Measurements from ENCODE around the gene GIMAP8.
"Not testable (repeated sequence)": the region's sequence is repeated elsewhere in the genome, so short reads cannot be mapped to it uniquely, and the experiment has no call there.

The GIMAP8 gene

DNA sequence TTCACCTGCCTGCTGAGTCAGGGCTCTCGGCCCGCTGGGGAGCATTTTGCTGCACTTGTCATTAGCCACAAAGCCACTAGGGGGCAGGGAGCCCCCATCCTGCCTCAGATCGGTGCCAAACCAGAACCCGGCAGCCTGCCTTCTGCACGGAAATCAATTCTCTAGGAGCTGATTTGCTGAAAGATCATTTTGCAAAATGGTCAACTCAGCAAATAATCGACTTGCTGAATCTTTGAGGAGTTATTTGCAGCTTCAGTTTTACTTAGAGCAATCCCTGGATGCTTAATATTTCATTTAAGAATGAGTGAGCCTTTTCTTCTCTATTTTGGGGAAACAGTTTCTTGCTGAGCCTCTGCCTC, 1.7 kb upstream of the GIMAP8 start:
- TF ChIP-seq, protein P1, sequence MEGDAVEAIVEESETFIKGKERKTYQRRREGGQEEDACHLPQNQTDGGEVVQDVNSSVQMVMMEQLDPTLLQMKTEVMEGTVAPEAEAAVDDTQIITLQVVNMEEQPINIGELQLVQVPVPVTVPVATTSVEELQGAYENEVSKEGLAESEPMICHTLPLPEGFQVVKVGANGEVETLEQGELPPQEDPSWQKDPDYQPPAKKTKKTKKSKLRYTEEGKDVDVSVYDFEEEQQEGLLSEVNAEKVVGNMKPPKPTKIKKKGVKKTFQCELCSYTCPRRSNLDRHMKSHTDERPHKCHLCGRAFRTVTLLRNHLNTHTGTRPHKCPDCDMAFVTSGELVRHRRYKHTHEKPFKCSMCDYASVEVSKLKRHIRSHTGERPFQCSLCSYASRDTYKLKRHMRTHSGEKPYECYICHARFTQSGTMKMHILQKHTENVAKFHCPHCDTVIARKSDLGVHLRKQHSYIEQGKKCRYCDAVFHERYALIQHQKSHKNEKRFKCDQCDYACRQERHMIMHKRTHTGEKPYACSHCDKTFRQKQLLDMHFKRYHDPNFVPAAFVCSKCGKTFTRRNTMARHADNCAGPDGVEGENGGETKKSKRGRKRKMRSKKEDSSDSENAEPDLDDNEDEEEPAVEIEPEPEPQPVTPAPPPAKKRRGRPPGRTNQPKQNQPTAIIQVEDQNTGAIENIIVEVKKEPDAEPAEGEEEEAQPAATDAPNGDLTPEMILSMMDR (IDR thresholded peaks at IDR 0.05), result peak; percentile 93
- TF ChIP-seq ZFX (IDR thresholded peaks at IDR 0.05; ENCODE audit: borderline replicate concordance), result no peak
- no peak overlapping the region for H3K27ac ChIP-seq

DNA sequence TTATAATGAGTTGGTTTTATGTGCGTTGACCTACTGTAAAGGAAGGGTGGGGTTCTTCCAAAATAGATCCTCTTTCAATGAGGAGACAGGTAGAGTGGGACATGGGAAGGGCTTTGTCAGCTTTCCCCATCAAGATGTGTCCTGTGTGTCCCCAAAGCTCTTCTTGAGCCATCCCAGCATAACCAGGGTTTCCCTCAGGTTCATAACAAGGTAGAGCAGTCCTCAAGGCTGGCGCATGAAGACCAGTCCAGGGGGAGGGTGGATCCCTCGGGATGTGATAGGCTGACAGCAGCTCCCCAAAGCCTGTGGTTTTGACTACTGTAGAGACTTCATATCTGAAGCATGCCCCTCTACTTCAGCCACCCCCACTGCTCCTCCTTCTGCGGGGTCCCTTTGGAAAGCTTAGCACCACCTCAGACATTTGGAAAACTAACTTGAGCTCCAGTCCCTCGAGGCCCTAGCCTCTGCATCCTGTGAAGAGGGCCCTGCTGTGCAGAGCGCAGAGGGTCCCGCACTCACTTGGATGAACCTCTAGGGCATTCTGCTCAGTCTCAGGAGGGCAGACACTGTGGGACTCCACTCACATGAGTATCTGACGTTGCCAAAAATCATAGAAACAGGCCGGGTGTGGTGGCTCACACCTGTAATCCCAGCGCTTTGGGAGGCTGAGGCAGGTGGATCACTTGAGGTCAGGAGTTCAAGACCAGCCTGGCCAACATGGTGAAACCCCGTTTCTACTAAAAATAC, 1.1 kb upstream of the GIMAP8 start:
- H3K27ac ChIP-seq, result no peak overlapping the region
- no peak for TF ChIP-seq ZFX (IDR thresholded peaks at IDR 0.05; ENCODE audit: borderline replicate concordance)

DNA sequence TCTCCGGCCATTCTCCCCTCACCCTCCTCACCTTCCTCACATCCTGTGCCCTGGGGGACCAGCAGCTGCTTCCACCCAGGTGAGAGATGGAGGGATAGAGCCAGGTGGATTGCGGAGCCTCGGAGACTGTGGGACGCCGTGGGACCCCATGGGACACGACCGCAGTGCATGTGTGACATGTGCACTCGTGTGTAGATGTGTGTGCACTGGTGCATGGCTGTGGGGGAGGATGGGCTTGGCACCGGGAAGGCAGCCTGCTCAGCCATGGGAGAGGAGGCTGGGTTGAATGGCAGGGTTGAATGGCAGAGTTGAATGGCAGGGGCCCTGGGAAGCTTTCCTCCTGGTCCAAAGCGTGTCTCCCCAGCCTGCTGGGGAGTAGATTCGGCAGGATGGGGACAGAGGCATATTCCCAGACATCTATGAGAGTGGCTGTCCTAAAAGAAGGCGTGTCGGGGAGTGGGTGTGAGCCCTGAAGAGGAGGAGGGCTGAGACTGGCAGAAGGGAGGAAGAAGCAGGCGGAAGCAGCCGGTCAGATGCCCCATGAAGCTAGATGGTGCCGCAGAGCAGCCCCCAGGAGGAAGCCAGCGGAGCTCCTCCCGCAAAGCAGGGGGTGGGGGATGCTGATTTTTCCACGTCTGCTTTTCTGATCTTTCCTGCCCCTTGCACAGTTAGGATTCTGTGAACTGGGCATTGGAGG, 815 bp downstream of the GIMAP8 start:
- H3K27ac ChIP-seq, result no peak overlapping the region
- no peak for TF ChIP-seq ZFX (IDR thresholded peaks at IDR 0.05; ENCODE audit: borderline replicate concordance)
- TF ChIP-seq, protein P1 (IDR thresholded peaks at IDR 0.05), result no peak

DNA sequence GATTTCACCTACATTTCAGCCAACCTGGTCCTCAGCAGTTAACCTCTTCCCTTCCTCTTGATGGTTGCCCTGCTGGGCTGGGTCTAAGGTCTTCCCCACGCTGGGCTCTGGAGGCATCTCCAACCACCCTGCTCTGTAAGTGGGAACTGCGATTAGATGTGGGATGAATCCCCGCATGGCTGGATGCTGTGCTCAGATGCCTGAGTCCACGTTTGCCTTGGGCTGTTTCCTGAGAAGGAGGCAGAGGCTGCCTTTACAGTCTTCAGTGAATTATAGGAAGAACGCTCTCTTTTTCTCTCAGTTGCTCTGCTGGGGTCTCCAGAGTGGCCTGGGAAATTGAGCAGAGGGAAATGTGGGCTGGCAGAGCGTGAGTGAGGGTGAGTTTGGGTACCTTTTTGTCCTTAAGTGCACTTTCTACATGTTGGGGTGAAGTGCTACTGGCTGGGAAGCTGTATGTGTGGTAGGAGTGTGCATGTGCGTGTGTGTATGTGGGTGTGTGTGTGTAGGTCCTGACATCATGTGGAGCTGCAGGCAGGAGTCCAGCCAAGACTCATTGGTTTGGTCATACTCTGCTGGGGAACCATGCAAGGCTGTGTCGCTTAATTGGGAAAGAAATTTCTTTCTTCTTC, 1.5 kb downstream of the GIMAP8 start:
- no peak overlapping the region for H3K27ac ChIP-seq
- TF ChIP-seq ZFX (IDR thresholded peaks at IDR 0.05; ENCODE audit: borderline replicate concordance), result no peak
- TF ChIP-seq, protein P1 (IDR thresholded peaks at IDR 0.05), result no peak

DNA sequence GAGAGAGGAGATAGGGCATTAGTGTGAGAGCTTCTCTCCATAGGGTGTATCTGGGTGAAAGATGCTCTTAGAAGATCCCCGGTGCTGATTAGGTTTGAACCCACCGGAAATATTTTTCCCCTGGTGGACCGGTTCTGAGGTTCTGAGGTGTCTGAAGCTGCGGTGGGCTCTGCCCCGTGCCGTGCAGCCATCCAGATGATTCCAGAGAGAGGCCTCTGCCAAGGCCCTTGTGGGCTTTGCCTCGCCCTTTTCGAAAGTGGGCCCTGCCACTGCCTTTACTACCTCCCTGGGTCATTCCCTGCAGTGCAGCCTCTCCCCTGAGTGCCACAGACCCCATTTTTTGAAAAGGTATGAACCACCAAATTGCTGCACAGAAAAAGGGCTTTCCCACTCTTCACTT, 2.8 kb downstream of the GIMAP8 start:
- TF ChIP-seq, protein P1 (IDR thresholded peaks at IDR 0.05), result no peak
- TF ChIP-seq ZFX (IDR thresholded peaks at IDR 0.05; ENCODE audit: borderline replicate concordance), result no peak
- no peak overlapping the region for H3K27ac ChIP-seq

DNA sequence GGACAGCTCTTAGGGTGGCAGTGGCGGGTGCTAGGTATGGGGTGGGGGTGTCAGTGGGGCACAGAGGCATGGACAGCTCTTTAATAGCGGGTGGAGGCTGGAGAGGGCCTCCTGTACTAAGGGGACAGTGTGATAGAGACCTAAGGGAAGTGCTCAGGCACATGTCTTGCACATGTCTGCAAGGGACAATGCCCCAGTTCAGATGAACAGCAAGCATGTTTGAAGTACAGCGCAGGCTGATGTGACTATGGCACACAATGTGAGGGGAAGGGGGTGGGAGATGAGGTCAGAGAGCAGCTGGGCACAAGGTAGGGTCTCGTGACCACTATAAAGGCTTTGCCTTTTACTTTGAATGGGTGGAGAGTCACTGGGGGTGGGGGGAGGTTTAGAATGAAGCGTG, 3.5 kb downstream of the GIMAP8 start:
- TF ChIP-seq ZFX (IDR thresholded peaks at IDR 0.05; ENCODE audit: borderline replicate concordance), result no peak
- TF ChIP-seq, protein P1 (IDR thresholded peaks at IDR 0.05), result no peak
- no peak overlapping the region for H3K27ac ChIP-seq

DNA sequence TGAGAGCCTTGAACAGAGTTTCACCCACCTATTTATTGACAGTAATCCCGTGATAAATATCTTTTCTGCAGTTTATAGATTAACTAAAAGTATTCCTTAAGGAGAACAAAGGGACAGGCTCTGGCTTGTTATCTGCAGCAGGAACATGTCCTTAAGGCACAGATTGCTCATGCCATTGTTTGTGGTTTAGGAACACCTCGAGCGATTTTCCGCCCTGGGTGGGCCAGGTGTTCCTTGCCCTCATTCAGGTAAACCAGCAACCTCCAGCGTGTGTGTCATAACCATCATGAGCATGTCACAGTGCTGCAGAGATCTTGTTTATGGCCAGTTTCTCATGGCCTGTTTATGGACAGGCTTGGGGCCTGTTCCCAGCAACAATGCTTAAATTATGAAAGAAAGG, 6.6 kb downstream of the GIMAP8 start:
- not testable (repeated sequence) for H3K27ac ChIP-seq

DNA sequence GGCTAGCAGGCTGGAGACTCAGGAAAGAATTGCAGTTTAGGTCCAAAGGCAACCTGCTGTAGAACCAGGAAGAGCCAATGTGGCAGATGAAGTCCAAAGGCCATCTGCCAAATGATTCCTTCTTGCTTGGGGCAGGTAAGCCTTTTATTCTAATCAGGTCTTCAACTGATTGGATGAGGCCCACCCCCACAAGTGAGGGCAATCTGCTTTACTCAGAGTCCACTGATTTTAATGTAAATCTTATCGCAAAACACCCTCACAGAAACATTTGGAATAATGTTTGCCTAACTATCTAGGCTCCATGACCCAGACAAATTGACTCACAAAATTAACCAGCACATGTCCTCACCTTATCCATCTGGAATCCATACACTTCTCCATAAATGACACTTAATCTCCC, 7.8 kb downstream of the GIMAP8 start:
- no peak overlapping the region for H3K27ac ChIP-seq
- TF ChIP-seq ZFX (IDR thresholded peaks at IDR 0.05; ENCODE audit: borderline replicate concordance), result no peak
- TF ChIP-seq, protein P1 (IDR thresholded peaks at IDR 0.05), result no peak

Data from 22Rv1 (cell line).